Anterior cingulate cortex (tissue), 58 donors: Measurements from ENCODE around the gene ART3.
A peak's percentile ranks its signal among the peaks of the same experiment; 100 is the strongest.

Experiments used
- DNase-seq, 58 donors: peaks; one replicate each; lab custom pipeline; 2025; lab: John Stamatoyannopoulos, UW

The ART3 gene

GRCh38 chr4:76141241-76141640 lies 66.7 kb downstream of the ART3 start:
- no peak for DNase-seq

GRCh38 chr4:76144546-76144945 lies 70.0 kb downstream of the ART3 start:
- no peak for DNase-seq

GRCh38 chr4:76147454-76148141 lies 73.1 kb downstream of the ART3 start:
- peak in 32 of 58 donors; percentile 2 to 71 (median 46) for DNase-seq

GRCh38 chr4:76148142-76148865 lies 73.8 kb downstream of the ART3 start, which contains the start of gene NUP54:
NUP54 (minus strand) TSS chr4:76148397; CDS start chr4:76148374, 23 bp downstream.
- peak; percentile 51 to 96 (median 90) for DNase-seq

GRCh38 chr4:76153356-76153755 lies 78.8 kb downstream of the ART3 start:
- no peak for DNase-seq

- no peak for DNase-seq
Observed at GRCh38 chr4:76155979-76156378, 81.5 kb downstream of the ART3 start.

- DNase-seq = no peak
Observed at GRCh38 chr4:76156635-76157034, 82.1 kb downstream of the ART3 start.

GRCh38 chr4:76160355-76160754 lies 85.8 kb downstream of the ART3 start:
- DNase-seq = no peak
